Peyer's patch (tissue), 4 donors: ENCODE data around the gene EID1.

ENCODE experiments used
- POLR2A ChIP-seq, 2 donors: fragments of 450-650 bp; IDR thresholded peaks; one replicate each; pipeline ENCODE4 v1.5.1; 2017; ENCODE audit warnings: antibody characterized with exemption in 2 of 2, mild to moderate bottlenecking in 2 of 2, moderate library complexity in 2 of 2
- TF ChIP-seq, protein P1 (sequence below), 6 experiments: fragments of 450-650 bp in 4 of 6; fragments of 200-600 bp in 2 of 6; sonication (generic) in 1 of 6; IDR thresholded peaks; one replicate each; pipeline ENCODE4 v1.5.1; 2017 to 2019; ENCODE audit warnings: antibody characterized with exemption in 6 of 6, mild to moderate bottlenecking in 3 of 6, moderate library complexity in 1 of 6

DNA sequence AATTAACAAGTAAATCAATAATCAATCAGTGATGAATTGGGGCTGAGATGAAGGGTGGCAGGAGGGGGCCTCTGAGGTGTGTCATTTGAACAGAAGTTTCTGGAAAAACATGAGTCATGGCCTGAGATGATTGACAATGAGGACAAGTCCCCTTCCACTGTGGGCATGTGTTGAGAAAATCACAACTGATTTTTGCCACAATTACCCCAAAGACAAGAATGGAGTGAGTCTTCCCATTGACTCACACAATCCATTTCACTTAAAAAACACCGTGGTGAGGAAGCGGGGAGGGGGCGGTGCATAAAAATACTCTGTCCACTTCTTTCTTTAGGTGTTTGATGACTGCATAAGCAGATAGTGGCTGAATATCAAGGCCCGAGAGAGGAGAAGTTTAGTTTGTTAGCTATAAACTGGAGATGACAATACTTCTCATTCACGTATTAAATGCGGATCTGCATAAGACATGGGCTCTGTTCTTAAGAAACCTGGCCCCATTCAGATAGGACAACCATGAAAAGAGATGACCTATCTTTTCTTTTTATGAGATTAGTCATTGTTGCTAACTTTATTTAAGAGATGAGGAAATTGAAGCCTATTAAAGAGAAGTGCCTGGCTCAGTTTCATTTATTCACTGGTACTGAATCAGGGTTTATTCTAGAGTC lies 51.1 kb downstream of the EID1 start:
- TF ChIP-seq, protein P1, sequence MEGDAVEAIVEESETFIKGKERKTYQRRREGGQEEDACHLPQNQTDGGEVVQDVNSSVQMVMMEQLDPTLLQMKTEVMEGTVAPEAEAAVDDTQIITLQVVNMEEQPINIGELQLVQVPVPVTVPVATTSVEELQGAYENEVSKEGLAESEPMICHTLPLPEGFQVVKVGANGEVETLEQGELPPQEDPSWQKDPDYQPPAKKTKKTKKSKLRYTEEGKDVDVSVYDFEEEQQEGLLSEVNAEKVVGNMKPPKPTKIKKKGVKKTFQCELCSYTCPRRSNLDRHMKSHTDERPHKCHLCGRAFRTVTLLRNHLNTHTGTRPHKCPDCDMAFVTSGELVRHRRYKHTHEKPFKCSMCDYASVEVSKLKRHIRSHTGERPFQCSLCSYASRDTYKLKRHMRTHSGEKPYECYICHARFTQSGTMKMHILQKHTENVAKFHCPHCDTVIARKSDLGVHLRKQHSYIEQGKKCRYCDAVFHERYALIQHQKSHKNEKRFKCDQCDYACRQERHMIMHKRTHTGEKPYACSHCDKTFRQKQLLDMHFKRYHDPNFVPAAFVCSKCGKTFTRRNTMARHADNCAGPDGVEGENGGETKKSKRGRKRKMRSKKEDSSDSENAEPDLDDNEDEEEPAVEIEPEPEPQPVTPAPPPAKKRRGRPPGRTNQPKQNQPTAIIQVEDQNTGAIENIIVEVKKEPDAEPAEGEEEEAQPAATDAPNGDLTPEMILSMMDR (IDR thresholded peaks at IDR 0.05) = no peak
- TF ChIP-seq POLR2A (IDR thresholded peaks at IDR 0.05) = no peak
